ENCODE data around the gene ITGB2. TPM values are rescaled to one million over a fixed set of nuclear protein-coding genes. Genes with fewer than 3 reads are reported as not detected.

The ITGB2 gene
- total and polyA plus RNA-seq, 7 donors: 2.5 to 11.7 (median 8.3) TPM

GRCh38 chr21:44946254-44947041, 25.7 kb upstream of the ITGB2 start:
- peaks cover 0 to 30% of the 10 kb centered on the region in 2 donors for H3K36me3 ChIP-seq (ENCODE audit: insufficient read depth in 1 of 2, low read depth in 1 of 2)

GRCh38 chr21:44944596-44944995, 23.9 kb upstream of the ITGB2 start:
- peaks cover 44% of the 10 kb centered on the region for H3K4me1 ChIP-seq
- no peaks in the 10 kb centered on the region for H3K9me3 ChIP-seq
- H3K27ac ChIP-seq: no peak overlapping the region
- intact Hi-C loops (cut with DNase I): loop anchor here (5.0 to 10.0 kb wide), 2 partner anchors 340 to 343 kb away; partner anchors contain the start of gene POFUT2 (in 2 of the 2)
- DNase-seq: peak in 1 of 2 donors; percentile 16
- H3K36me3 ChIP-seq (ENCODE audit: insufficient read depth in 1 of 2, low read depth in 1 of 2): peaks cover 0 to 27% of the 10 kb centered on the region in 2 donors
- H3K27me3 ChIP-seq (ENCODE audit: insufficient read depth in 3 of 3, low read length in 2 of 3): no peaks in the 10 kb centered on the region
- 91 to 92% (median 91%) methylated on average over 10 of the region's 10 CpGs for WGBS, 3 donors
- no peak for TF ChIP-seq CTCF (IDR thresholded peaks at IDR 0.05)
- no peak for ATAC-seq
- no peak overlapping the region for H3K4me3 ChIP-seq

More at GRCh38 chr21:44946254-44947041, 25.7 kb upstream of the ITGB2 start:
- peak overlapping the region; percentile 94 for H3K27ac ChIP-seq
- intact Hi-C loops (cut with DNase I): loop anchor here in 1 of 2 donors (10.0 kb wide), 1 partner anchor 338 kb away; the partner anchor contains the start of gene POFUT2
- no peaks in the 10 kb centered on the region for H3K27me3 ChIP-seq (ENCODE audit: insufficient read depth in 3 of 3, low read length in 2 of 3)
- 78 to 88% (median 79%) methylated on average over 25 of the region's 25 CpGs for WGBS, 3 donors
- DNase-seq: peak; percentile 15 to 50
- no peaks in the 10 kb centered on the region for H3K9me3 ChIP-seq
- peaks cover 51% of the 10 kb centered on the region for H3K4me1 ChIP-seq
- H3K4me3 ChIP-seq: no peak overlapping the region
- TF ChIP-seq CTCF (IDR thresholded peaks at IDR 0.05): no peak
- ATAC-seq: no peak

GRCh38 chr21:44943686-44944550, 23.2 kb upstream of the ITGB2 start:
- no peak for ATAC-seq
- no peak for TF ChIP-seq CTCF (IDR thresholded peaks at IDR 0.05)
- Histone ChIP-seq H3K36me3 (ENCODE audit: insufficient read depth in 1 of 2, low read depth in 1 of 2) (peaks cover 0 to 27% of the 10 kb centered on the region in 2 donors), H3K9me3 (no peaks in the 10 kb centered on the region), H3K27me3 (ENCODE audit: insufficient read depth in 3 of 3, low read length in 2 of 3) (no peaks in the 10 kb centered on the region), H3K4me3 (no peak overlapping the region), H3K27ac (no peak overlapping the region), H3K4me1 (peaks cover 41% of the 10 kb centered on the region)
- peak in 1 of 2 donors; percentile 42 for DNase-seq
- intact Hi-C loops (cut with DNase I): loop anchor here (5.0 to 10.0 kb wide), 2 partner anchors 341 to 343 kb away; partner anchors contain the start of gene POFUT2 (in 2 of the 2)
- 89 to 95% (median 91%) methylated on average over 24 of the region's 24 CpGs for WGBS, 3 donors

- no peaks in the 10 kb centered on the region for H3K9me3 ChIP-seq
- ATAC-seq (no peak), DNase-seq (peak in 1 of 2 donors; percentile 14)
- H3K27me3 ChIP-seq (ENCODE audit: insufficient read depth in 3 of 3, low read length in 2 of 3): no peaks in the 10 kb centered on the region
- H3K4me3 ChIP-seq: no peak overlapping the region
- no peak for TF ChIP-seq CTCF (IDR thresholded peaks at IDR 0.05)
- intact Hi-C loops (cut with DNase I): loop anchor here (5.0 to 10.0 kb wide), 2 partner anchors 342 to 344 kb away; partner anchors contain the start of gene POFUT2 (in 2 of the 2)
- H3K27ac ChIP-seq: no peak overlapping the region
- H3K36me3 ChIP-seq (ENCODE audit: insufficient read depth in 1 of 2, low read depth in 1 of 2): peaks cover 0 to 27% of the 10 kb centered on the region in 2 donors
- WGBS, 3 donors: 84 to 85% (median 85%) methylated on average over 15 of the region's 15 CpGs
- H3K4me1 ChIP-seq: peaks cover 35% of the 10 kb centered on the region
These were observed 22.4 kb upstream of the ITGB2 start for GRCh38 chr21:44943005-44943685.
